ENCODE data around the gene KCNJ10.

KCNJ10 gene

GRCh38 chr1:159990005-159990404, 80.0 kb downstream of the KCNJ10 start:
- no peak for DNase-seq (ENCODE audit: low read depth)

DNA sequence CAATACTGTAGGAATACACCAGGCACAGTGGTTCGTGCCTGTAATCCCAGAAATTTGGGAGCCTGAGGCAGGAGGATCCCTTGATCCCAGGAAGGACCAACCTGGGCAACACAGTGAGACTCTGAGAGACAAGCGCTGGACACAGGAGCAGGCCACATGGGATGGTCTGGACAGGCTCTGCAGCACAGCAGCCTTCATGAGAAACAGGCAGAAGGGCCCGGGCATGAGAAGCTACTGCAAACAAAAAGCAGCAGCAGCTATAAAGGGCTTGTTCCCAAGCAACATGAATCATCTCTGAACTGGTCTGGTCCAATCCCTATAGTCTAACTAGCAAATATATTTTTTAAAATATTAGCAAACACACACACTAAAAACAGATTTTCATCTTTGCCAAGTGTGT, 80.4 kb downstream of the KCNJ10 start:
- DNase-seq (ENCODE audit: low read depth), result no peak

DNA sequence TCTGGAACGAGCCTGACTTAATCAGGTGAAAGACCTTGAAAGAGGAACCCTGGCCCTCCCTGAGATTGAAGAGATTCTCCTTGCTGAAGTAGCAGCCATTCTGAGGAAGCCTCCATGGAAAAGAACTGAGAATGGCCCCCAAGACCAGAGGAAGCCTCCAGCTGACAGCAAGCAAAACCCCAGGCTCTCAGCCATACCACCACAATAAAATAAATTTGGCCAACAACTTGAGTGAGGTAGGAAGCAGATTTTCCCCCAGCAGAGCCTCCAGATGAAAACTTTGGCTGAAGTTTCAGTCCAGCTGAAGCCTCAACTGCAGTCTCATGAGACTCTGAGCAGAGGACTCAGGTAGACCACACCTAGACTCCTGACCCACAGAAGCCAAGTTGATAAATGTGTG, 82.0 kb downstream of the KCNJ10 start:
- no peak for DNase-seq (ENCODE audit: low read depth)

DNA sequence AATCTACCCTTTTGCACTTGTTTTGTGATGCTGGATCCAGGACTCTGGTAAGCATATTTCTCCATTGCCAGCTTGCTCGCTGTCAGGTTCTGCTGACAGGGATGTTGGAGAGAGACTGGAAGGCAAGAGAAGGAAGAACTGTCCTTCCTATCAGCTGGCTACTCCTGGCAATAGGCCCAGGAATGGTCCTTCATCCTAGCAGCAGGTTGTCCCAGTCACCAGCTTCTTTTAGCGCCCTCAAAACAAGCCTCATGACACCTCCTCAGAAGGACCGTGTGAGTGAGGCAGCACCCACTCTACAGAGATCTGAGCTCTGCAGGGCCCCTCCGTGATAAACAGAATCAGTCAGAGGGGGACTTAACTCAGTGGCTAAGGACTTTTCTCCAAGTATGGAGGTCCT, 82.8 kb downstream of the KCNJ10 start:
- no peak for DNase-seq (ENCODE audit: low read depth)

DNA sequence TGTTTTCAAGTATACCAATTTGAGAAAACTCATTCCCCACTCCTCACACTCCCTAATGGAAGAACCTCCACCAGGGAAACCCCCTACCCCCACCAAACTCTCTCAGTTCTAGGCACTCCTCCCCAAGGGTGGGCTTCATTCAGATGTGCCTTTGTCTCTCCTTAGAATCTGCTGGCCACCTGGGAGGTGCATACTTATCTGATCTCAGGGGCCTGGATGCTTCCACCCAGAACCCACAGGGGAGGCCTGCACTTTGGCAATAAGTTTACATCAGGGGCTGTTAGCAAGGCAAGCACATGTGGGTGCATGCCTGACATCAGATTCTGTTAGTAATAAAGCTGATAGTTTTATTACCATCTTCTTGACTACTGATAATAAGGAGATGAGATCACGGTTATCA, 83.4 kb downstream of the KCNJ10 start:
- DNase-seq (ENCODE audit: low read depth), result no peak

- DNase-seq (ENCODE audit: low read depth), result no peak
Measured at GRCh38 chr1:159986093-159986492, 83.9 kb downstream of the KCNJ10 start.

DNA sequence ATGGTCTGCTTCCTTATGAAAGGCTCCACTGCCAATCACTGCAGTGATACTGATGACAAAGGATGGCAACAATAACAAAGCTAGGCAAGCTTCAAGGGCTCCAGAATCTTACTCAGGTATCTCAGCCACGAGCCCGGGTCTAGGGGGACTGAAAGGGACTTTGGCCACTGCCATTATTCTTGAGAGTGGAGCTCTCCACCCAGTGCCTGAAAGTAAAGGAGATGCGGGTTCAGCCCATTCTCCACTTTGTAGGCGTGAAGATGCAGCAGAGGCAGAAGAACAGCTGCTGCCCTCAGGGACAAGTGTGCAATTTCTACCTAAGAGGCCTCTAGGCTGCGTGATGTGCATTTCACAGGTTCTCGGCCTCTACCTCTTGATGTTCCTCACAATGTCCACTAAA, 84.5 kb downstream of the KCNJ10 start:
- no peak for DNase-seq (ENCODE audit: low read depth)

DNA sequence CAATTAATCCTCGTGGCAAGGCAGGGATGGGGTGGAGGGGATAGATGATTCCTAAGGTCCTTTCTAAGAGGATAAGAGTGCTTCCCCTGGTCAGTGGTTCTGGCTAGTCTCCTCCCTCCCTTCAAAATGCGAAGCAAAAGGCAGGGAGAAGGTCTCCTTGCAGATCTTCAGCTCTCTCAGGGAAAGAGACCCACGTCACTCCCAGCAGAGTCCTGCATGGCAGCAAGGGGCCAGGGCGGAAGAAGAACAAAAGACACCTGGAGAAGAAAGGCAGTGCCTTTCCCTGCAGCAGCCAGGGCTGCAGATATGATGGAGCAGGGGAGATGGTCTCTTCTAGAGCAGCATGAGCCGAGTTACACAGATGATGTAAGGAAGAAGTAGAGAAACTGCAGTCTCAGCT, 86.3 kb downstream of the KCNJ10 start:
- DNase-seq (ENCODE audit: low read depth), result no peak

DNA sequence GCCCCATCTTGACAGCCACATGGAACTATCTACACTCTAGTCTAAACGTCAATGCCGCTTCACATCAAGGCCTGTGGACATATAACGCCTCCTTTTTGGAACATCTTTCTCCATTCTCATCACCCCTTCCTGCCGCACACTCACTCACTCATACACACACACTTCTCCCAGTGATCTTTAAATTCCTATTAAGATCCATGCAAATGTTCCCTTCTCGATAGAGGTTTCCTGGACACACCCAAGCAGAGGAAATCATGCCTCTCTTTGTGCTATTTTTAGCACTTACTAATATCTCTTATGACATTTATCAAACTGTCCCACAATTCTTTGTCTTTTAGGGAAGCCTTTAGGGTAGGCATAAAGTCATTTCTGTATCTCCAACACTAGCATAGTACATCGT, 87.7 kb downstream of the KCNJ10 start:
- DNase-seq (ENCODE audit: low read depth), result no peak

GRCh38 chr1:159981351-159982055, 88.5 kb downstream of the KCNJ10 start:
- no peak for DNase-seq (ENCODE audit: low read depth)

DNA sequence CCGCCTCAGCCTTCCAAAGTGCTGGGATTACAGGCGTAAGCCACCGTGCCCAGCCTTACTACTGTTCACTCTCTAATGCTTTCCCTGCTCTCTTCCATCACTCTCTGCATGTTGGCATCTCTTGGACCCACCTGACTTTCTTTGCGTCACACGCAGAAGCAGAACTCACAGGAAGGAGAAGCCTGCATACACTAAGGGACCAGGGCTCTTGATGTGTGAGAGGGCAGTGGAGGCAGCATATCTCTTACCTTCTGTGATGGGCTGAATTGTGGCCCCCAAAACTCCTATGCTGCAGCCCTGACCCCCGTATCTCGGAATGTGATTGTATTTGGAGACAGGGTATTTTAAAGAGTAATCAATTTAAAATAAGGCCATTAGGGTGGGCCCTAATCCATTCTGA, 89.2 kb downstream of the KCNJ10 start:
- DNase-seq (ENCODE audit: low read depth), result no peak

DNA sequence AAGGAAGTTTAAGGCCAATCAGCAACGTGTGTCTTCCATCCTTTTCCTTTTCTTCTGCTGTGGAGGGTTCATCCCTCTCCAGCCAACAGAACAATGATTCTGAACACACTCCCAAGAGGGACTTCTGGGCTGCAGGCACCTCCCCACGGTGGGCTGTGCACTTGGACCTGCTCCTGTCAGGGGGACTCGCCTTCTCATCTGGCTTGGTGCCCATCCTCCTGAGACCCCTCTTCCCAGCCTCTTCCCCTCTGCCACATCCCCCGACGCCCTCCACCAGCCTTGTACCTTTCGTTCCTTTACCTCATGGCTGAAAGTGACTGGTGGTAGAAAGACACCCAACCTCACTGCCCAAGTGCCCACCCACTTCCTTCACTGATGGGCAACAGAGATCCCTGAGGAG, 89.9 kb downstream of the KCNJ10 start:
- DNase-seq (ENCODE audit: low read depth), result no peak

DNA sequence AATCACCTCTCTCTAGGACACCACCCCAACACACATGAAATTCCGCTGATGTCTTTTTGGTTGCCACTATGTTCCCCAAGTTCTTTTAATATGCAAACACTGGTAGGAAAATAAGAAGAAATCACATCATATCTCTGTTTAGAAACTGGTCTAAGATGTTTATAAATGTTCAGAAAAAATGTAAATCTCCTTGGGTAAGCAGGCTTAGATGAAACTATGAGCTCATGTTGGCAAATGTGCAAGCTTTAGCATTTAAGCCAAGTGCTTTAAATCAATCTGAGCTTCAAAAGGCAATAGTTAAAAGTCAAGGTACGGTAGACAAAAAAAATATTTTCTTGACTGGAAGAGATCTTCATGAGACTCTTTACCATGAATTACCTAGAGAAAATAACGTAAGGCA, 90.7 kb downstream of the KCNJ10 start:
- DNase-seq (ENCODE audit: low read depth), result no peak

GRCh38 chr1:159978107-159978398, 91.9 kb downstream of the KCNJ10 start:
- no peak for DNase-seq (ENCODE audit: low read depth)

DNA sequence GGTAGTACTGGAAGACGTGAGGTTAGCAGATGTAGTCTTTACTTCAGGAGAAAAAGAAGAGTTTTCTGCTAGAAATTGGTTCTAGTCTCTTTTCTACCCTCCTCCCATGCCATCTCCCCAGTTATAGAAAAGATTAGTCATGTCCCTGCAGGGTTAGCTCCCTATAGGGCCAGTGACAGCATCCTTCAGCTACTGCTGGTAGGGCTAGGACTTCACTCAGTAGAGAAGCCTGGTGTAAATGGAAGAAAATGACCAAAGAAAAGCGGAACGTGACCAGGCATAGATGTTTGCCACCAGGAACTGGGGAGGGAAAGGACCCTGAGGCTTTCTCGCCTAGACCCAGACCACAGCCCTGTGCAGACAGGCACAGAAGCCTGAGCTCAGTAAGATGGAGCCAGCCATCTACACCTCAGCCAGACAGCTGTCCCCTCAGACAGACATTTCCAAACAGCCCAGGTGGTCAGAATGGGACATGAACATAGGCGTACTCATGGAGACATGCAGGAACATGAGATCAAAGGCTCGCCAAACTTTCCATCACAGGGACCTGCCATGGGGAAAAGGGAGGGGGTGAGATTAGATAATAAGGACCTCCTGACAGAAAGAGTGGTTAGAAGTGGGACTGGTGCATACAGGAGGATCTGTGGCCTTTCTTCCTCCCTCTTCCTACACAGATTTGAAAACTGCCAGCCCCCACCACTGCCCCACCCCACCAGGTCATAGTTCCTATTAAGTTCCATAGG, 92.4 kb downstream of the KCNJ10 start:
- no peak for DNase-seq (ENCODE audit: low read depth)

- no peak for DNase-seq (ENCODE audit: low read depth)
Measured at GRCh38 chr1:159974350-159974965, 95.5 kb downstream of the KCNJ10 start.

- DNase-seq (ENCODE audit: low read depth), result no peak
Measured at GRCh38 chr1:159973350-159973940, 96.5 kb downstream of the KCNJ10 start.

- DNase-seq (ENCODE audit: low read depth), result no peak
Measured at GRCh38 chr1:159972443-159973205, 97.3 kb downstream of the KCNJ10 start.

- DNase-seq (ENCODE audit: low read depth), result no peak
Measured at GRCh38 chr1:159970932-159971342, 99.0 kb downstream of the KCNJ10 start.

GRCh38 chr1:159968901-159969300, 101.1 kb downstream of the KCNJ10 start:
- no peak for DNase-seq (ENCODE audit: low read depth)

DNA sequence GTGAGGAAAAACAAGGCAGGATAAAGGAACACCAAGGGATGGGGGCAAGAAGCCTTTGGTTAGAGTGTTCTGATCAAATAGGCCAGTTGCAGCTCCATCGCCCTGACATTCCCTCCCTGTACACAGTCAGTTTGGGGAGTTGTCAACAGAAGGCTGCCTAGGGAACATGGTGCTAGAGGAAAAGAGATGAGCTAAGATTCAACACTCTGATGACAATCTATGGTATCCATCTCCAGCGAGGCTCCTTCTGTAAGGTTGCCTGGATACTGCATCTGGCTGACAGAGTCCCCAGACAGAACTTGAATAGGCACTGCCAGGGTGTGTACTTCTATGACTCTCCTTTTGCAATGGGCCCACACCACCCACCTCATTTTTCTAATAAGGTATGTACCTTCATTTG, 104.7 kb downstream of the KCNJ10 start:
- no peak for DNase-seq (ENCODE audit: low read depth)

- no peak for DNase-seq (ENCODE audit: low read depth)
Measured at GRCh38 chr1:159964144-159964543, 105.8 kb downstream of the KCNJ10 start.
